HepG2 (cell line): ENCODE measurements around the gene WDR47. TPM values are rescaled to one million over a fixed set of nuclear protein-coding genes. Genes with fewer than 3 reads are reported as not detected.

Experiments
- EEA1 ChIP-seq: sonication (generic); formaldehyde crosslinking; IDR thresholded peaks from 2 replicates; pipeline ENCODE4 v1.5.1; 2020; ENCODE audit warnings: mild to moderate bottlenecking, missing genetic modification reagents, borderline replicate concordance
- EED ChIP-seq: sonication (generic); formaldehyde crosslinking; IDR thresholded peaks from 2 replicates; pipeline ENCODE4 v1.5.0; 2020; ENCODE audit warnings: mild to moderate bottlenecking, missing genetic modification reagents
- GZF1 ChIP-seq: sonication (generic); formaldehyde crosslinking; IDR thresholded peaks from 2 replicates; pipeline ENCODE4 v1.5.1; 2020; ENCODE audit warnings: mild to moderate bottlenecking, missing genetic modification reagents
- KLF16 ChIP-seq, 2 experiments: sonication (generic) in 1 of 2; formaldehyde crosslinking in 1 of 2; IDR thresholded peaks; 2 replicates each; pipeline versions ENCODE4 v1.6.1 to v1.8.0; 2016 to 2023; ENCODE audit warnings: missing genetic modification reagents in 2 of 2, missing compliant biosample characterization in 1 of 2
- MED13 ChIP-seq: sonication (generic); formaldehyde crosslinking; IDR thresholded peaks from 2 replicates; pipeline ENCODE4 v1.5.0; 2020; ENCODE audit warnings: missing genetic modification reagents
- NR1H2 ChIP-seq: sonication (generic); formaldehyde crosslinking; IDR thresholded peaks from 2 replicates; pipeline ENCODE4 v1.8.1; 2022; ENCODE audit warnings: low read depth, missing genetic modification reagents, borderline replicate concordance
- PHB2 ChIP-seq: fragments of 450-650 bp; IDR thresholded peaks from 2 replicates; pipeline ENCODE4 v1.6.1; 2018; ENCODE audit not compliant: partially characterized antibody
- RAD21 ChIP-seq: fragments of 450-650 bp; formaldehyde crosslinking; IDR thresholded peaks from 2 replicates; pipeline ENCODE4 v1.5.0; 2020; ENCODE audit warnings: mild to moderate bottlenecking
- SRSF4 ChIP-seq: fragments of 200-400 bp; formaldehyde crosslinking; IDR thresholded peaks from one replicate; pipeline ENCODE4 v1.6.1; 2018; ENCODE audit warnings: mild to moderate bottlenecking, low read depth, low read length, moderate library complexity; ENCODE audit not compliant: poor library complexity, severe bottlenecking
- ZFP90 ChIP-seq: sonication (generic); formaldehyde crosslinking; IDR thresholded peaks from 2 replicates; pipeline ENCODE4 v1.8.0; 2022; ENCODE audit warnings: missing genetic modification reagents, mild to moderate bottlenecking, inconsistent platforms, borderline replicate concordance
- ZNF326 ChIP-seq: sonication (generic); formaldehyde crosslinking; IDR thresholded peaks from 2 replicates; pipeline ENCODE4 v1.4.0; 2020; ENCODE audit warnings: missing genetic modification reagents, borderline replicate concordance
- ZNF331 ChIP-seq: sonication (generic); formaldehyde crosslinking; IDR thresholded peaks from 2 replicates; pipeline ENCODE4 v1.4.0; 2020; ENCODE audit warnings: missing genetic modification reagents
- ZNF333 ChIP-seq: sonication (generic); formaldehyde crosslinking; IDR thresholded peaks from 2 replicates; pipeline ENCODE4 v1.4.0; 2020; ENCODE audit warnings: mild to moderate bottlenecking, missing genetic modification reagents, borderline replicate concordance
- ZNF432 ChIP-seq: sonication (generic); formaldehyde crosslinking; IDR thresholded peaks from 2 replicates; pipeline ENCODE4 v1.5.0; 2020; ENCODE audit warnings: missing genetic modification reagents, mild to moderate bottlenecking, borderline replicate concordance
- polyA plus RNA-seq, 8 experiments: library from polyadenylated mRNA; depleted of rRNA in 3 of 8; stranded (reverse) in 7 of 8; unstranded in 1 of 8; fragments of >200 nt; fragmentation: Illumina TruSeq in 4 of 8; extraction: Trizol in 4 of 8; gene quantifications; 2 replicates each; pipeline versions ENCODE4 v1.2.1 to v1.2.3, GENCODE V29; 2011 to 2016; ENCODE audit warnings: low read depth in 4 of 8, missing spikeins in 1 of 8, mixed read lengths in 1 of 8; ENCODE audit not compliant: insufficient read depth in 1 of 8
- total RNA-seq, 5 experiments: library from RNA; depleted of rRNA; stranded (reverse); fragments of >200 nt; fragmentation: Illumina TruSeq; extraction: Trizol; gene quantifications; 2 replicates each; pipeline ENCODE4 v1.2.3, GENCODE V29; 2016; ENCODE audit warnings: low read depth in 1 of 5
- TF ChIP-seq, protein P1 (sequence below): sonication (generic); formaldehyde crosslinking; IDR thresholded peaks from 2 replicates; pipeline ENCODE4 v1.4.0; 2020; ENCODE audit warnings: mild to moderate bottlenecking, missing genetic modification reagents
- TF ChIP-seq, protein P2 (sequence below): sonication (generic); formaldehyde crosslinking; IDR thresholded peaks from 2 replicates; pipeline ENCODE4 v1.8.0; 2022; ENCODE audit warnings: mild to moderate bottlenecking, missing genetic modification reagents; ENCODE audit not compliant: insufficient replicate concordance
- TF ChIP-seq, protein P3 (sequence below): sonication (generic); formaldehyde crosslinking; IDR thresholded peaks from 2 replicates; pipeline ENCODE4 v1.5.0; 2020; ENCODE audit warnings: missing genetic modification reagents, mild to moderate bottlenecking, borderline replicate concordance
- TF ChIP-seq, protein P4 (sequence below): sonication (generic); formaldehyde crosslinking; IDR thresholded peaks from 2 replicates; pipeline ENCODE4 v1.4.0; 2020; ENCODE audit warnings: mild to moderate bottlenecking, missing genetic modification reagents

WDR47 gene
- total and polyA plus RNA-seq, 2 of the 13 experiments (the other 11 are each of a cell fraction or from before 2014, with no cell fraction given), result 4.3 to 5.9 TPM

DNA sequence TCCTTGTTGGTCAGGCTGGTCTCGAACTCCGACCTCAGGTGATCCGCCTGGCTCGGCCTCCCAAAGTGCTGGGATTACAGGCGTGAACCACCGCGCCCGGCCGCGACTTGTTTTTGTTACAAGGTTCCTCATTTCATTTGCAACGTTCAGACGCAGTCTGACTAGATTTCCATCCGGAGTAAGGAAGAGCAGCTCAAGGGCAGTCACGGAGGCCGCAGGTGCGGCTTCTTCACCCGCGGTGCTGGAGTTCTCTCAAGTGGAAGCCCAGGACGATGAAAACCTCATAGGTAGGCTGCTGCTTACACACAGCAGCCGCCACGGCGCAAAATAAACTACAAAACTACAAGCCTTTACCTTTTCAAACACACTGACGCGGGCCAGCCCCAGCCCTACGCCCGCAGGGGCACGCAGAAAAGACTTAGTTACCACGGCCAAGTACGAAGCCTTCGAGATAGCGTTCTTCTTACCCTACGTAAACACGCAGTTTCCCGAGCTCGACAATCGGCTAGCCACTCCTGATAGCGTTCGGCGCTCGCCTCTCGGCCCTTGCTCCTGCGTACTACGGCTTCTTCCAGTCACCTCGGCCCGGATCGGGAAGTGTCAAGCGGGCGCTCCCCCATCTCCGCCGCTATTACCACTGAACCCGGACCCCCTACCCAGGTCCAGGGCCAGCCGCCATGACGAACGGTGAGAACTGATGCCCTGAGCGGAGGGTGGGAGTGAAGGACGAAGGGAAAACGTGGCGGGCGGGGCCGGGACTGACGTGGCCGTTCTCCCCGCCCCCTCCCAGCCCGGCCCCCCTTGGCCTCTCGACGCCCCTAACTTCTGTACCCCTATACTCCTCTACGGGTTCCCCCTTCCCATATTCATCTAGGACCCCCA lies 48.5 kb upstream of the WDR47 start, which contains the start of gene TMEM167B (continued):
- TF ChIP-seq, protein P1, sequence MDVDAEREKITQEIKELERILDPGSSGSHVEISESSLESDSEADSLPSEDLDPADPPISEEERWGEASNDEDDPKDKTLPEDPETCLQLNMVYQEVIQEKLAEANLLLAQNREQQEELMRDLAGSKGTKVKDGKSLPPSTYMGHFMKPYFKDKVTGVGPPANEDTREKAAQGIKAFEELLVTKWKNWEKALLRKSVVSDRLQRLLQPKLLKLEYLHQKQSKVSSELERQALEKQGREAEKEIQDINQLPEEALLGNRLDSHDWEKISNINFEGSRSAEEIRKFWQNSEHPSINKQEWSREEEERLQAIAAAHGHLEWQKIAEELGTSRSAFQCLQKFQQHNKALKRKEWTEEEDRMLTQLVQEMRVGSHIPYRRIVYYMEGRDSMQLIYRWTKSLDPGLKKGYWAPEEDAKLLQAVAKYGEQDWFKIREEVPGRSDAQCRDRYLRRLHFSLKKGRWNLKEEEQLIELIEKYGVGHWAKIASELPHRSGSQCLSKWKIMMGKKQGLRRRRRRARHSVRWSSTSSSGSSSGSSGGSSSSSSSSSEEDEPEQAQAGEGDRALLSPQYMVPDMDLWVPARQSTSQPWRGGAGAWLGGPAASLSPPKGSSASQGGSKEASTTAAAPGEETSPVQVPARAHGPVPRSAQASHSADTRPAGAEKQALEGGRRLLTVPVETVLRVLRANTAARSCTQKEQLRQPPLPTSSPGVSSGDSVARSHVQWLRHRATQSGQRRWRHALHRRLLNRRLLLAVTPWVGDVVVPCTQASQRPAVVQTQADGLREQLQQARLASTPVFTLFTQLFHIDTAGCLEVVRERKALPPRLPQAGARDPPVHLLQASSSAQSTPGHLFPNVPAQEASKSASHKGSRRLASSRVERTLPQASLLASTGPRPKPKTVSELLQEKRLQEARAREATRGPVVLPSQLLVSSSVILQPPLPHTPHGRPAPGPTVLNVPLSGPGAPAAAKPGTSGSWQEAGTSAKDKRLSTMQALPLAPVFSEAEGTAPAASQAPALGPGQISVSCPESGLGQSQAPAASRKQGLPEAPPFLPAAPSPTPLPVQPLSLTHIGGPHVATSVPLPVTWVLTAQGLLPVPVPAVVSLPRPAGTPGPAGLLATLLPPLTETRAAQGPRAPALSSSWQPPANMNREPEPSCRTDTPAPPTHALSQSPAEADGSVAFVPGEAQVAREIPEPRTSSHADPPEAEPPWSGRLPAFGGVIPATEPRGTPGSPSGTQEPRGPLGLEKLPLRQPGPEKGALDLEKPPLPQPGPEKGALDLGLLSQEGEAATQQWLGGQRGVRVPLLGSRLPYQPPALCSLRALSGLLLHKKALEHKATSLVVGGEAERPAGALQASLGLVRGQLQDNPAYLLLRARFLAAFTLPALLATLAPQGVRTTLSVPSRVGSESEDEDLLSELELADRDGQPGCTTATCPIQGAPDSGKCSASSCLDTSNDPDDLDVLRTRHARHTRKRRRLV (CRISPR knock-in tag), result peak; percentile 36; the same call in 1 of the 2 replicates
- TF ChIP-seq ZNF333 (peak; percentile 44; the same call in 1 of the 2 replicates), PHB2 (no peak), EEA1 (CRISPR knock-in tag) (peak; percentile 86; the same call in 1 of the 2 replicates), RAD21 (no peak), ZNF331 (CRISPR knock-in tag) (peak; percentile 90), MED13 (CRISPR knock-in tag) (no peak), SRSF4 (no peak), GZF1 (0 out of 2 replicates have a peak, but pooled peaks have one; percentile 28), EED (CRISPR knock-in tag) (no peak), ZFP90 (CRISPR knock-in tag) (peak; percentile 54), ZNF432 (CRISPR knock-in tag) (no peak), NR1H2 (CRISPR knock-in tag) (no peak), KLF16 (CRISPR knock-in tag; IDR thresholded peaks at IDR 0.05) (peak in 1 of 2 experiments; percentile 96; a peak in 2 of 4 replicates), ZNF326 (CRISPR knock-in tag) (no peak)
- TF ChIP-seq, protein P2, sequence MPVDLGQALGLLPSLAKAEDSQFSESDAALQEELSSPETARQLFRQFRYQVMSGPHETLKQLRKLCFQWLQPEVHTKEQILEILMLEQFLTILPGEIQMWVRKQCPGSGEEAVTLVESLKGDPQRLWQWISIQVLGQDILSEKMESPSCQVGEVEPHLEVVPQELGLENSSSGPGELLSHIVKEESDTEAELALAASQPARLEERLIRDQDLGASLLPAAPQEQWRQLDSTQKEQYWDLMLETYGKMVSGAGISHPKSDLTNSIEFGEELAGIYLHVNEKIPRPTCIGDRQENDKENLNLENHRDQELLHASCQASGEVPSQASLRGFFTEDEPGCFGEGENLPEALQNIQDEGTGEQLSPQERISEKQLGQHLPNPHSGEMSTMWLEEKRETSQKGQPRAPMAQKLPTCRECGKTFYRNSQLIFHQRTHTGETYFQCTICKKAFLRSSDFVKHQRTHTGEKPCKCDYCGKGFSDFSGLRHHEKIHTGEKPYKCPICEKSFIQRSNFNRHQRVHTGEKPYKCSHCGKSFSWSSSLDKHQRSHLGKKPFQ (CRISPR knock-in tag), result peak; percentile 54
- TF ChIP-seq, protein P3, sequence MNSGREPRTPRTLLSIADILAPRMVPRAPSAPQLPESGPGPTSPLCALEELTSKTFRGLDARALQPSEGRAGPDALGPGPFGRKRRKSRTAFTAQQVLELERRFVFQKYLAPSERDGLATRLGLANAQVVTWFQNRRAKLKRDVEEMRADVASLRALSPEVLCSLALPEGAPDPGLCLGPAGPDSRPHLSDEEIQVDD (CRISPR knock-in tag), result 0 out of 2 replicates have a peak, but pooled peaks have one; percentile 49
- TF ChIP-seq, protein P4, sequence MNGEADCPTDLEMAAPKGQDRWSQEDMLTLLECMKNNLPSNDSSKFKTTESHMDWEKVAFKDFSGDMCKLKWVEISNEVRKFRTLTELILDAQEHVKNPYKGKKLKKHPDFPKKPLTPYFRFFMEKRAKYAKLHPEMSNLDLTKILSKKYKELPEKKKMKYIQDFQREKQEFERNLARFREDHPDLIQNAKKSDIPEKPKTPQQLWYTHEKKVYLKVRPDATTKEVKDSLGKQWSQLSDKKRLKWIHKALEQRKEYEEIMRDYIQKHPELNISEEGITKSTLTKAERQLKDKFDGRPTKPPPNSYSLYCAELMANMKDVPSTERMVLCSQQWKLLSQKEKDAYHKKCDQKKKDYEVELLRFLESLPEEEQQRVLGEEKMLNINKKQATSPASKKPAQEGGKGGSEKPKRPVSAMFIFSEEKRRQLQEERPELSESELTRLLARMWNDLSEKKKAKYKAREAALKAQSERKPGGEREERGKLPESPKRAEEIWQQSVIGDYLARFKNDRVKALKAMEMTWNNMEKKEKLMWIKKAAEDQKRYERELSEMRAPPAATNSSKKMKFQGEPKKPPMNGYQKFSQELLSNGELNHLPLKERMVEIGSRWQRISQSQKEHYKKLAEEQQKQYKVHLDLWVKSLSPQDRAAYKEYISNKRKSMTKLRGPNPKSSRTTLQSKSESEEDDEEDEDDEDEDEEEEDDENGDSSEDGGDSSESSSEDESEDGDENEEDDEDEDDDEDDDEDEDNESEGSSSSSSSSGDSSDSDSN (CRISPR knock-in tag), result peak; percentile 80
